Effector CD4-positive, alpha-beta T cell (primary cell): ENCODE results near the gene RNU1-3. TPM values are rescaled to one million over a fixed set of nuclear protein-coding genes. Genes with fewer than 3 reads are reported as not detected.
"Not testable (repeated sequence)": the region's sequence is repeated elsewhere in the genome, so short reads cannot be mapped to it uniquely, and the experiment has no call there.

Source experiments
- DNase-seq: peaks from one replicate; pipeline ENCODE4 v3.0.0-alpha.2; 2020
- total RNA-seq: gene quantifications from one replicate; lab custom pipeline; 2026; lab: John Stamatoyannopoulos, UW

Gene RNU1-3
- total RNA-seq: not detected

GRCh38 chr1:16666502-16667413, at the start of gene RNU1-3:
Gene RNU1-3 (minus strand): TSS chr1:16666948.
- DNase-seq: not testable (repeated sequence)

DNA sequence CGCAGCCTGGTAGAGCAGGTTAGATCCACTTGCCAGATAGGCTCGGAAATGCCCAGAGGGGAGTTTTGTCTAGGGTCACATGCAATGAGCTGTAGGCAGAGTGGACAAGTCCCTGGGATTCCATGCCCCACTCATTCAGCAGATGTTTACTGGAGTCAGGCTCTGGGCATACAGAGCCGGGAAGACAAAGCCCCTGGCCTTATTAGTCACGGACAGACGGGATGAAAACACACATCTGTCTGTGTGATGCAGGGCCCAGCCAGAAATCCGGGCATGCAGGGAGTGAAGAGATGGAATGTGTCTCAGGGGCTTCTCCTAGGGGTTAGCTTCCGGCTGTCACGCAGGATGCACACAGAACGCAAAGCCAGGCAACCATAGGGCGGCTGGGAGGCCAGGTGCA, 46.7 kb upstream of the RNU1-3 start:
- not testable (repeated sequence) for DNase-seq

DNA sequence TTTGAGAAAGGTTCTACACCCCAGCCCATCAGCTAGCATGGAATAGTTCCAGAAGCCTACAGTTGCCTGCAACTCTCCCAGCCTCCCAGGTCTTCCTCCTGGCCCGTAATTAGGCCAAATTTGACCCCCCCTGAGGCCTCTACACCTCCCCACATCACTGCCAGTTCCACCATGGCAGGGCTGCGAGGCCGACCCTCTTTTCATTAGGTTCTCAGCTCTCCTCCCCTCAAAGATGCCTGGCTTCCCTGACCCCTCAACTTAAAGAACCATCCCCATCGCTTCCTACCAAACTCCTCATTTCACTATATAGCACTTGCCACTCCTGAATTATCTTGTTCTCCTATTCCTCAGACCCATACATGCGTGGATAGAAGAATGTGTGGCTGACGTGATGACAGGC, 46.2 kb upstream of the RNU1-3 start:
- not testable (repeated sequence) for DNase-seq

DNA sequence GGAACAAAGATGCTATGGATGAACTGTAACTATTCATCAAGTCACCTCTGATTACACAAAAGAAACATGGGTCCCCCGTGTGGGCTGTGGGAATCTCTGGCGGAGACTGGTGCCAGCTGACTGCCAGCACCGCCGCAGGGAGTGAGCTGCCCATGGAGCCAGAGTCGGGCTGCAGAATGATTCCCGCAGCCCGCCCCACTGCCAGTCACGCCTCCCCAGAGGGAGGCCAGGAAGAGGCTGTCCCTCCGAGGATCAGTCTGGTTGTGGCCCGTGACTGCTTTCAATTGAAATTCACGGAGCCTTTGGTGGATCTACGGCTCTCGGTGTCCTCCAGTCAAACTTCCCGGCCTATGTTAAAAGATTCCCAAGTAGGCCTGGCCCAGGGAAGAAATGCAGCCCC, 45.8 kb upstream of the RNU1-3 start:
- DNase-seq: not testable (repeated sequence)

- DNase-seq: not testable (repeated sequence)
These were observed 45.4 kb upstream of the RNU1-3 start for GRCh38 chr1:16712131-16712530.

GRCh38 chr1:16710618-16711017, 43.9 kb upstream of the RNU1-3 start:
- DNase-seq: not testable (repeated sequence)

GRCh38 chr1:16709659-16710087, 42.9 kb upstream of the RNU1-3 start:
- DNase-seq: peak; percentile 64

DNA sequence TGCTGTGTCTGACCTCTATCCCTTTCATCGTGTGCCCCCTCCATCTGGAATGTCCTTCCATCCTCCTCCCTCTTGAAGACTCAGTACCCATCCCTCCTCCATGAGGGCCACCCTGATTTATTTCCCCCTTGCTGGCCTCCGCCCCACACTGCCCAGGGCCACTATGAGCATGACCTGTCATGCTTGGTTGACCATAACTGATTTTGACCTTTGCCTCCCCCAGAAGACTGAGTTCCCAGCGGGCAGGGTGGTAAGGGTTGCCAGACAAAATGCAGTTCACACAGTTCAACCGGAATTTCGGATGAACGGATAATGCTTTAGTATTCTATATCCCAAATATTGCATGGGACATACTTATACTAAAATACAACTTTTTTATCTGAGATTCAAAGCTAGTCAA, 42.0 kb upstream of the RNU1-3 start:
- DNase-seq: not testable (repeated sequence)

DNA sequence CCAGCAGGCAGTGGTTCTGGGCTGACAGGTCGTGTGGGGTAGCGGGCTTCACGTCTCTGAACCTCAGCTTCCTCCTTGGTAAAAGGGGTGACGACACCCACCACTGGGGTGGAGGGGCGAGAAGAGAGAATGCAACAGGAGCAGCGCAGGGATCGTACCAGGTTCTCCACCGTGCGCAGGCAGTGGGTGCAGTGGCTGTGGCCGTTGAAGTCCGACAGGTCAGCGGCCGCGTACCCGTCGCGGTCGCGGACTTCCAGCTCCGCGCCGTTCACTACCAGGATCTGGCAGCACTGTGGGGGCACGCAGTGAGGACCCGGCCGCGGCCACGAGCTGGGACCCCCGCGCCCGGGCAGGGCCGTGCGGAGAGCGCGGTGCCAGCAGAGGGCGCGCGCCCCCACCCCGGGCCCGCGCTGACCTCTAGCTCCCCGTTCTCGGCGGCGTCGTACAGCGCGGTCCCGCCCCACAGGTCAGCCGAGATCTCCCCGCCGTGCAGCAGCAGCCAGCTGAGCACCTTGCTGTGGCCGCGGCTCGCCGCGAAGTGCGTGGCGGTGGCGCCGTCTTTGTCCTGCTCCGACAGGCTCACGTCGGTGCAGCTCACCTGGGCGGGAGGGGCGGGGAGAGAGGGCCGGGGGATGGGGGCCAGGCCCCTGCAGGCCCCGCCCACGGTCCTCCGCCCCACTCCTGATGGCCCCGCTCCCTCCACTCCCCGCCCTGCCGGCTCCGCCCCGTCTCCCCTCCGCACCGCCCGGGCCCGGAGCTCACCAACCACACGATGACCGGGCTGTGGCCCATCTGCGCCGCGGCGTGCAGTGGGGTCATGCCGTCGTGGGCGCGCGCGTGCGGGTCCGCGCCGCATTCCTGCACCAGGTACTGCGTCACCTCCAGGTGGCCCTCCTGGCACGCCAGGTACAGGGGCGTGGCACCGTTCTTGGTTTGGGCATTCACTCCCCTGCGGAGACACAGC, 40.7 kb upstream of the RNU1-3 start:
- DNase-seq: not testable (repeated sequence)

DNA sequence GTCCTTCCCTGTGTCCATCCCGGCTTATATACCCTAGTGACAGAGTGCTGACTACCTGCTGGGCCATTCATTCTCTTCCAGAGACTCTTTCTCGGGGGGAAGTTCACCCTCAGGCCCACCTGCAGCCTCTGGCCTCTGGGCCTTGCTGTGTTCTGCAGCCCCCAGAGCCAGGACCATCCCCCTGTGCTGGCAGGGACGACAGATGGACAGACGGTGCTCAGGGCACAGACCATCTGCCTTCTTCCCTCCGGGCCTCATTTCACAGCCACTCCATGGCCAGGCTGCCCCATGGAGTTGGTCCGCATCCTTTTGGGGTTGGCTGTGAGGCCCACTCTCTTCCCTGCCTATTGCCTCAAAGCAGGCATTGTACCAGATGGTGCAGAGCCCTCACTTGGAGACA, 39.6 kb upstream of the RNU1-3 start:
- DNase-seq: not testable (repeated sequence)

DNA sequence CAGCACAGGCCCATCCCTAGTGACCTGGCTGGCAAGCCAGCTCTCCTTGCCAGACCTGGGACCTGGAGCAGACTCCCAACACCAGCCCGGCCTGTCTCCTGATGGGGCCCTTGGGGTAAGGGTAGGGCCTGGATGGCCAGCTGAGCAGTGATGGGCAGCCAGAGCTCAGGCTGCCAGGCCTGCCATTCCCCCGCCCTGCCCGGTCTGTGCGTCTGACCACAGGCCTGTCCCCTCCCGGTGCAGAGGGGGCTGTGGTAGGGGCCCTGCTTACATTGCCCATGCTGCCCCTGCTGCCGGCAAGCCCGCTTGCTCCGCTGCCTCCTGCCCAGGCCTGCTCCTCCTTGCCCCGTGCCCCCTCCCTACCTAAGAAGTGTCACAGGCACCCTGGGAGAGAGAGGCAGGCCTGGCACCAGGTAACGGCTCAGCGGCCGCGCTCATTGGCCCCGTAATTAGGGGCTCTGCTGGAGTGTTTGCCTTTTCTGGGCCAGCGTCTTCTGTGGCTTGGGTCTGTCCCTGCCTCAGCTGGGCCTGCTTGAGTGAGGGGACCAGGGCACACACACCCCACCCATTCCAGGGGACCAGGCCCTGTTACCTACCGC, 37.9 kb upstream of the RNU1-3 start:
- not testable (repeated sequence) for DNase-seq

GRCh38 chr1:16704076-16704475, 37.3 kb upstream of the RNU1-3 start:
- DNase-seq: not testable (repeated sequence)

DNA sequence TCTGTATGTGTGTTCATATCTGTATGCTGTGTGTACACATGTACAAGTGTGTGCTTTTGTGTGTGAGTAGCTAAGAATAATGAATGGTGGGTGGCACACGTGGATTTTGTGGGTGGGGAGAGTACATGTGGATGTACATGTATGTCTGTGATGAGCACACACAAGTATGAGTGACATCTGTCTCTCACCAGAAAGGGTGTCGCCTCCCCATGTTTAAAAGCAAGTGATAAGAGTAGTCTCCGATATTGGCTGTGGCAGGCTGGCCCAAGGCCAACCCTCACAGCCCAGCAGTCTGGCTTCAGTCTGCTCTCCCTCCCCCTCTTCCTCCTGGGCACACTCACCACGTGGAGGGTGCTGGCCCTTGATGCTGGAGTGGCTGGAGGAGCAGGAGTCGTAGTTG, 36.9 kb upstream of the RNU1-3 start:
- DNase-seq: not testable (repeated sequence)

GRCh38 chr1:16703141-16703540, 36.4 kb upstream of the RNU1-3 start:
- DNase-seq: not testable (repeated sequence)

- not testable (repeated sequence) for DNase-seq
These were observed 35.5 kb upstream of the RNU1-3 start for GRCh38 chr1:16702280-16702679.

- DNase-seq: not testable (repeated sequence)
These were observed 34.4 kb upstream of the RNU1-3 start for GRCh38 chr1:16701189-16701588.

GRCh38 chr1:16700138-16700895, 33.6 kb upstream of the RNU1-3 start:
- not testable (repeated sequence) for DNase-seq

DNA sequence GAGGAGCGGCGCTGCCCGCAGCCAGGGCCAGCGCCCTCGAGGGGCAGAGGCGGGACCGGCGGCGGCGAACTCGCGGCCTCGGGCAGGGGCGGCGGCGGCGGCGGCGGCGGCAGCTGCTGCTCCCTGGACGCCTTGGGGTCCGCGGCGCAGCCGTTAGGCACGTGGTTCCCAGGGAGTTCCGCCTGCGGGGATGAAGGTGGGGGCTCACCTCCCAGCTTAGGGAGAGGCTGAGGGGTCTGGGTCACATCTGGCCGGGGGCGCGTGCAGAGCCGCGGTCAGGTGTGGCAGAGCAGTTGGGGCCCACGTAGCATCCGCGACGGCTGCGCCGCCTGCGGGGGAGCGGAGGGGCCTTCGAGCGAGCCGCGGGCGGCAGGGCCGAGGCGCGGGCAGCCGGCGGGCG, 32.7 kb upstream of the RNU1-3 start:
- not testable (repeated sequence) for DNase-seq

- not testable (repeated sequence) for DNase-seq
These were observed 30.4 kb upstream of the RNU1-3 start for GRCh38 chr1:16697152-16697551.

DNA sequence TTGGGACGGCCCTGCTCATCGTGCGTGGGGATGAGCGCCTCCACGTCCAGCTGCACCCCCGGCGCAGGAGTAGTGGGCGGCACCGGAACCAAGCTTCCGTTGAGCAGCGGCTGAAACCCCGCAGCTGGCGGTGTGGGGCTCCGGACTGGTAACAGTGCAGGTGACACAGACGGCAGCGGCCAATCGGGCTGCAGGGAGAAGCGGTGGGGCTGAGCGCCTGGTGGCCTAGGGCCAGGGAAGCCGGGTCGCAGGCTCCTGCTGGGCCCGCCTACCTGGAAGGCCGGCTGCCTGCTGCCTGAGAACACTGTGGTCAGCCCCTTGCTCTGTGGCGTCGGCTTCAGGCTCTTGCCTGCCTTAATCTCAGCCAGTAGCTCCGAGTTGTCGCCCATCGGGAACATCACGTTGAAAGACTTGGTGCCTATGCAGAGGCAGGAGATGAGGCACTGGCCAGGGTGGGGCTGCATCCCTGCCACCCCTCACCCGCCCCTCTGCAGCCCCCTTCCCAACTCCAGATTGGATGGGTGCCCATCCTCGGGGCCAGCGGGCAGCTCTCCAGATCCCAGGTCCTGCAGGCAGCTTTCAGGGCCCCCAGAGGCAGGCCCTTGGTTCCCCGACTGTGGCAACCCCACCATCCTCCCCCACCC, 29.9 kb upstream of the RNU1-3 start:
- not testable (repeated sequence) for DNase-seq

GRCh38 chr1:16694308-16694702, 27.6 kb upstream of the RNU1-3 start:
- not testable (repeated sequence) for DNase-seq
